Astrocyte (in vitro differentiated cells and primary cell): ENCODE results near the gene FAM222A. TPM values are rescaled to one million over a fixed set of nuclear protein-coding genes. Genes with fewer than 3 reads are reported as not detected.
A peak's percentile ranks its signal among the peaks of the same experiment; 100 is the strongest.

Experiments
- DNase-seq: peaks from one replicate; pipeline ENCODE4 v3.0.0-alpha.2; 2010; ENCODE audit warnings: low read depth
- FAIRE-seq: peaks from 2 replicates; lab custom pipeline; 2011; peaks lifted over from hg19 to GRCh38; lab: Jason Lieb, UNC
- H2AFZ ChIP-seq: 2 replicates; pipeline ENCODE4 v1.6.0; 2012; ENCODE audit warnings: low read depth, low read length, inconsistent platforms
- H3K27ac ChIP-seq: 2 replicates; pipeline ENCODE4 v1.5.1; 2011; ENCODE audit warnings: low read depth, low read length, inconsistent platforms
- H3K27me3 ChIP-seq: 2 replicates; pipeline ENCODE4 v1.6.0; 2011; ENCODE audit warnings: low read length, inconsistent platforms; ENCODE audit not compliant: insufficient read depth
- H3K36me3 ChIP-seq: 2 replicates; pipeline ENCODE4 v1.5.1; 2011; ENCODE audit warnings: low read length, inconsistent platforms; ENCODE audit not compliant: insufficient read depth
- H3K4me1 ChIP-seq: 2 replicates; pipeline ENCODE4 v1.5.1; 2011; ENCODE audit warnings: low read length, inconsistent platforms; ENCODE audit not compliant: insufficient read depth
- H3K4me2 ChIP-seq: 2 replicates; pipeline ENCODE4 v1.6.0; 2012; ENCODE audit warnings: low read length, inconsistent platforms
- H3K4me3 ChIP-seq: 2 replicates; pipeline ENCODE4 v1.5.1; 2011; ENCODE audit warnings: low read depth, mild to moderate bottlenecking, low read length, inconsistent platforms; ENCODE audit not compliant: insufficient read depth
- H3K79me2 ChIP-seq: 2 replicates; pipeline ENCODE4 v1.6.0; 2012; ENCODE audit warnings: mild to moderate bottlenecking, low read length, inconsistent platforms; ENCODE audit not compliant: insufficient read depth
- H3K9ac ChIP-seq: 2 replicates; pipeline ENCODE4 v1.6.0; 2012; ENCODE audit warnings: mild to moderate bottlenecking, low read length, inconsistent platforms
- H3K9me3 ChIP-seq: 2 replicates; pipeline ENCODE4 v1.5.1; 2012; ENCODE audit warnings: low read depth, mild to moderate bottlenecking, low read length, inconsistent platforms; ENCODE audit not compliant: insufficient read depth
- H4K20me1 ChIP-seq: 2 replicates; pipeline ENCODE4 v1.6.0; 2012; ENCODE audit warnings: low read length, inconsistent platforms; ENCODE audit not compliant: insufficient read depth
- H3K27ac Mint-ChIP-seq: one replicate; pipeline ENCODE4 v1.8.0; 2021; ENCODE audit warnings: mild to moderate bottlenecking, mixed read lengths; ENCODE audit not compliant: unreplicated experiment
- H3K27me3 Mint-ChIP-seq: one replicate; pipeline ENCODE4 v1.8.0; 2021; ENCODE audit warnings: low read depth, mixed read lengths; ENCODE audit not compliant: unreplicated experiment
- H3K36me3 Mint-ChIP-seq: one replicate; pipeline ENCODE4 v1.8.0; 2021; ENCODE audit warnings: low read depth, mixed read lengths; ENCODE audit not compliant: unreplicated experiment
- H3K4me1 Mint-ChIP-seq: one replicate; pipeline ENCODE4 v1.8.0; 2021; ENCODE audit warnings: low read depth, mixed read lengths; ENCODE audit not compliant: unreplicated experiment
- H3K4me3 Mint-ChIP-seq: one replicate; pipeline ENCODE4 v1.8.0; 2021; ENCODE audit warnings: mild to moderate bottlenecking, moderate library complexity, mixed read lengths; ENCODE audit not compliant: unreplicated experiment
- H3K9me3 Mint-ChIP-seq: one replicate; pipeline ENCODE4 v1.8.0; 2021; ENCODE audit warnings: mild to moderate bottlenecking, mixed read lengths; ENCODE audit not compliant: unreplicated experiment
- CTCF ChIP-seq: IDR thresholded peaks from 2 replicates; pipeline ENCODE4 v1.5.1; 2011; ENCODE audit warnings: low read depth, mild to moderate bottlenecking, inconsistent platforms, low read length, moderate library complexity; ENCODE audit not compliant: insufficient read depth
- EZH2 ChIP-seq: IDR thresholded peaks from 2 replicates; pipeline ENCODE4 v1.6.1; 2012; ENCODE audit warnings: mild to moderate bottlenecking, low read length, inconsistent platforms; ENCODE audit not compliant: insufficient read depth
- total RNA-seq: library from RNA; stranded (reverse); gene quantifications from 2 replicates; pipeline ENCODE4 v1.2.1, GENCODE V29; 2021

The FAM222A gene
- total RNA-seq, 1 donor from 2014 or later: 1.2 TPM

DNA sequence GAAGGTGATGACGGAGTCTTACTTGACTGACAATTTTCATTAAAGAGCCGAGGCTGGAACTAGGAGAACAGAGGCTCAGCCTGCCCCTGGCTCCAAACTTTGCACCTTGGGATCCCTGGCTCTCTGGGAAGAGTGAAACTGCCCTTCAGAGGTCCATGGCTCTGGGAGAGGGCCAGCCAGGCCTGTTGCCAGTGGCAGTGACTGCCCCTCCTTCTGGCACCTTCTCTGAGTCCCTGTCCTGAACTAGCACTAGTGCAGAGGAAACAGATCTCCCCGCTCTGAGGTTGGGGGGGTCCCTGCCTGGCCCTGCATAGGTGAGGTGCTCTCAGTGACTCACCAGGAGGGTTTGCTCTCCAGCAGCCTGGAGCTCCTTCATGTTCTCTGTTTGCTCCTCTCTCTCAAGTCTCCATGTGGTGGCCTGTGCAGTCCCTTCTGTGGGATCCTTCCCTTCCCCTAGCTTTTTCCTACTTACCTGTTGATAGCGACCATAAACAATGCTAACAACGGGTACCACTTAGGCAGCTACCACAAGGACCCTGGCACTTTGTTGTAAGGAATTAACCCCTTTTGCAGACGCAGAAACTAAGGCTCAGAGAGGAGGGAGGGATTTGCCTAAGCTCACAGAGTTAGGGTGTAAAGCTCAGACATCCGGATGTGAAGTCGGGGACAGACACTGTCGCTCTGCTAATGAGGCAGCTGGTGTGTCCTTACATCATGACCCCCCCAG is 22.4 kb downstream of the FAM222A start:
- Mint-ChIP-seq H3K27me3 (peaks cover 26% of the 10 kb centered on the region), H3K4me3 (no peak overlapping the region), H3K27ac (no peak overlapping the region), H3K4me1 (peaks cover 6% of the 10 kb centered on the region), H3K36me3 (peaks cover 1% of the 10 kb centered on the region), H3K9me3 (no peaks in the 10 kb centered on the region)
- no peak overlapping the region for H3K4me2 ChIP-seq
- H2AFZ ChIP-seq: no peak overlapping the region
- DNase-seq (no peak), FAIRE-seq (no peak)
- H3K4me1 ChIP-seq: peaks cover 6% of the 10 kb centered on the region
- H3K27me3 ChIP-seq: peaks cover 19% of the 10 kb centered on the region
- H3K9ac ChIP-seq: no peak overlapping the region
- no peaks in the 10 kb centered on the region for H3K79me2 ChIP-seq
- no peaks in the 10 kb centered on the region for H4K20me1 ChIP-seq
- no peaks in the 10 kb centered on the region for H3K9me3 ChIP-seq
- TF ChIP-seq CTCF (no peak), EZH2 (no peak)
- no peak overlapping the region for H3K4me3 ChIP-seq
- no peak overlapping the region for H3K27ac ChIP-seq
- no peaks in the 10 kb centered on the region for H3K36me3 ChIP-seq

DNA sequence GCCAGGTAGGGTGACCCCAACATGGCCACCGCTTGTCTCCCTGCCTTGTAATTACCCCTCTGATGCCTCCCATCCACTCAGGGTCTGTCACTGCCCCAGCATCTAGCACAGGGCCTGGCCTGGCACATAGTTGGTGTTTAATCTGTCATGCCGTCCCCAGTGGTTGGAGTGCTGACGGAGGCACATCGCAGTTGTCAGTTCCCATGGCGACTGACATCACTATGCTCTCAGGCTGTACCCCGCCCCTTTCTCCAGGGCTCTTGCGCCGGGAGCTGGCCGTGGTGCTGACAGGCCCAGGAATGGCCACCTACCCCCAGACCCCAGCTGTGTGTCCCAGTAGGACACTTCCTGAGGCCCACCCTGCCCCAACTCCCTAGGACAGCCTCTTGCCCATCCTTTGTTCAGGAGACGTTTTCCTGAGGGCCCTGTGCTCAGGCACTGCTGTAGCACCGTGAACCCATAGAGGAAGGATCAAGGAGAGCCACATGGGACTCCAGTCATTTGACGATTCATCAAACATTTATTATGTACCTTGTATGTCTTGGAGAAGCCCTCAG is 23.0 kb downstream of the FAM222A start:
- Histone ChIP-seq H3K9ac (no peak overlapping the region), H3K27ac (no peak overlapping the region), H2AFZ (no peak overlapping the region), H4K20me1 (no peaks in the 10 kb centered on the region), H3K4me3 (no peak overlapping the region), H3K27me3 (peaks cover 18% of the 10 kb centered on the region), H3K4me1 (peaks cover 6% of the 10 kb centered on the region), H3K9me3 (no peaks in the 10 kb centered on the region), H3K4me2 (no peak overlapping the region), H3K79me2 (no peaks in the 10 kb centered on the region), H3K36me3 (no peaks in the 10 kb centered on the region)
- Mint-ChIP-seq H3K36me3 (peaks cover 1% of the 10 kb centered on the region), H3K27me3 (peaks cover 30% of the 10 kb centered on the region), H3K4me1 (peaks cover 6% of the 10 kb centered on the region), H3K9me3 (no peaks in the 10 kb centered on the region), H3K27ac (no peak overlapping the region), H3K4me3 (no peak overlapping the region)
- TF ChIP-seq CTCF (no peak), EZH2 (no peak)
- DNase-seq (peak; percentile 29), FAIRE-seq (no peak)

GRCh38 chr12:109737126-109737525 is 23.5 kb downstream of the FAM222A start:
- no peaks in the 10 kb centered on the region for H4K20me1 ChIP-seq
- H3K27me3 Mint-ChIP-seq: peaks cover 30% of the 10 kb centered on the region
- peaks cover 6% of the 10 kb centered on the region for H3K4me1 Mint-ChIP-seq
- H3K9ac ChIP-seq: no peak overlapping the region
- H3K27ac ChIP-seq: no peak overlapping the region
- TF ChIP-seq EZH2 (no peak), CTCF (no peak)
- peaks cover 1% of the 10 kb centered on the region for H3K36me3 Mint-ChIP-seq
- DNase-seq: no peak
- no peaks in the 10 kb centered on the region for H3K79me2 ChIP-seq
- no peak for FAIRE-seq
- H3K36me3 ChIP-seq: no peaks in the 10 kb centered on the region
- H3K27me3 ChIP-seq: peaks cover 18% of the 10 kb centered on the region
- peaks cover 6% of the 10 kb centered on the region for H3K4me1 ChIP-seq
- H2AFZ ChIP-seq: no peak overlapping the region
- no peak overlapping the region for H3K4me3 Mint-ChIP-seq
- no peaks in the 10 kb centered on the region for H3K9me3 Mint-ChIP-seq
- H3K27ac Mint-ChIP-seq: no peak overlapping the region
- H3K9me3 ChIP-seq: no peaks in the 10 kb centered on the region
- no peak overlapping the region for H3K4me2 ChIP-seq
- no peak overlapping the region for H3K4me3 ChIP-seq
